D721Med (cell line): ENCODE data around the gene GPR55.
A peak's percentile ranks its signal among the peaks of the same experiment; 100 is the strongest.

ENCODE experiments used
- DNase-seq: peaks from one replicate; pipeline ENCODE4 v3.0.0; 2011; ENCODE audit warnings: low spot score; ENCODE audit not compliant: insufficient read length
- FAIRE-seq: peaks from 2 replicates; lab custom pipeline; 2011; peaks lifted over from hg19 to GRCh38; lab: Jason Lieb, UNC
- TF ChIP-seq, protein P1 (sequence below): IDR thresholded peaks from 2 replicates; pipeline ENCODE4 v1.5.1; 2012; ENCODE audit warnings: mild to moderate bottlenecking, control low read depth; ENCODE audit not compliant: insufficient read depth; ENCODE audit errors: missing control alignments

GPR55 gene

DNA sequence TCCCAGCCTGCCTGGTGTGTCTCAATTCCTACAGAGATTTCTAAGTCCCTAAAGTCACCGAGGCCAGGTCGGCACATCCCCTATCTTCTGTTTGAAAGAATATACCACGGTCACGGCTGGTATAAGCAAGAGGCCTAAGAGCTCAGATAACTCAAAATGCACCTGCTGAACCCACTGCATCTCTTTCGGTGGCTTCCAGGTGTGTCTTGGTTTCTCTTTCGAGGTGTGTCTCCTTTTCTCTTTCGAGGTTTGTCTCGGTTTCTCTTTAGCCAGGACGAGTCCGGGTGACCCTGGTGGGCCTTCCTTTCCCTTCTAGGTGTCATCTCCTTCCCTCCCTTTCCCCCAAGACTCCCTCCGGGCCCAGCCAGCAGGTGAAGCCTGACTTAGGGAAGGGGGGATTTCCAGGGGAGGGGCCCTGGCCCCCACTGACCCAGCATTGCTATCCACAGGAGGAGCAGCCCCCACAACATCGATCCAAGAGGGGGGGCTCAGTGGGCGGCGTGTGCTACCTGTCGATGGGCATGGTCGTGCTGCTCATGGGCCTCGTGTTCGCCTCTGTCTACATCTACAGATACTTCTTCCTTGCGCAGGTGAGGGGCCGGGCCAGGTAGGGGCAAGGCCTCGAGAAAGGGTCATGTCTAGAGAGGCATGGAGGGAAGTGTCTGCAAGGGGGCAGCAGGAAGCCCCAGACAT is 51.9 kb downstream of the GPR55 start:
- no peak for DNase-seq
- no peak for FAIRE-seq

DNA sequence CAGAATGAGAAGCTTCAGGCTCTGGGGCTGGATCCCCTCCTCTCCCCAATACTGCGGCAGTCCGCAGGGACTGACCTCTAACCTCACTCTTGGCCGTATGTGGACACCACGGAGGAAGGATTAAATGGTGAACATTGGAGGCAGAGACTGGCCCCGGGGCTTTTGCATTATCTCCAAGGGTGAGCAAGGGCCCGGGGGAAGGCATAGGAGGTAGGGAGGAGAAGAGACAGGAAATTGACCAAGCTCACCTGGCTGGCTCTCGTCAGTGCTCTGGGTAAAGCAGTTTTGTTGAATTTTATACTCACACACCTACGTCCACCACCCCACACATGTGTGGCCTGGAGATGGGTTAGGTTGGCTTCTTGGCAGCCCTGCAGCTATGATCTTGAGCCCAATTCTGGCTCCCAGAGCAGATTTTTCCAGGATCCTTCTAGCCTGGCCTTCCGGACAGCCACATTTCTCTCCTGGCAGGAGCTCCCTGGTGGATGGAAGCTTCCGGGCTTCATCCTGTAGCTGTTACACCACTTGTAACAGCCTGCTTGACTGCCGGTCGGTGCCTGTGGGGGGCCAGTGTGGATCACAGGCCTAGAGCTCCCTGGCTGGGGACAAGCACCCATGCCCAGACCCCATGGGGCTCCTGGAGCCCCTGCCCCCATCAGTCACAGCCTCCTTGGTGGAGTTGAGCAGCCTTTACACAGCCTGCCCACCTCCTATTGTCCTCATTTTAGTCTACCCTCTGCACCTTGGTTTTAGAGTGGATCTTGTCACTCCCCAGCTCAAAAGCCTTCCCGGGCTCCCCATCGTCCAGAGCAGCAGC is 52.7 kb downstream of the GPR55 start:
- TF ChIP-seq, protein P1, sequence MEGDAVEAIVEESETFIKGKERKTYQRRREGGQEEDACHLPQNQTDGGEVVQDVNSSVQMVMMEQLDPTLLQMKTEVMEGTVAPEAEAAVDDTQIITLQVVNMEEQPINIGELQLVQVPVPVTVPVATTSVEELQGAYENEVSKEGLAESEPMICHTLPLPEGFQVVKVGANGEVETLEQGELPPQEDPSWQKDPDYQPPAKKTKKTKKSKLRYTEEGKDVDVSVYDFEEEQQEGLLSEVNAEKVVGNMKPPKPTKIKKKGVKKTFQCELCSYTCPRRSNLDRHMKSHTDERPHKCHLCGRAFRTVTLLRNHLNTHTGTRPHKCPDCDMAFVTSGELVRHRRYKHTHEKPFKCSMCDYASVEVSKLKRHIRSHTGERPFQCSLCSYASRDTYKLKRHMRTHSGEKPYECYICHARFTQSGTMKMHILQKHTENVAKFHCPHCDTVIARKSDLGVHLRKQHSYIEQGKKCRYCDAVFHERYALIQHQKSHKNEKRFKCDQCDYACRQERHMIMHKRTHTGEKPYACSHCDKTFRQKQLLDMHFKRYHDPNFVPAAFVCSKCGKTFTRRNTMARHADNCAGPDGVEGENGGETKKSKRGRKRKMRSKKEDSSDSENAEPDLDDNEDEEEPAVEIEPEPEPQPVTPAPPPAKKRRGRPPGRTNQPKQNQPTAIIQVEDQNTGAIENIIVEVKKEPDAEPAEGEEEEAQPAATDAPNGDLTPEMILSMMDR: no peak

More for the DNA sequence above, 51.9 kb downstream of the GPR55 start:
- TF ChIP-seq, protein P1: no peak

DNA sequence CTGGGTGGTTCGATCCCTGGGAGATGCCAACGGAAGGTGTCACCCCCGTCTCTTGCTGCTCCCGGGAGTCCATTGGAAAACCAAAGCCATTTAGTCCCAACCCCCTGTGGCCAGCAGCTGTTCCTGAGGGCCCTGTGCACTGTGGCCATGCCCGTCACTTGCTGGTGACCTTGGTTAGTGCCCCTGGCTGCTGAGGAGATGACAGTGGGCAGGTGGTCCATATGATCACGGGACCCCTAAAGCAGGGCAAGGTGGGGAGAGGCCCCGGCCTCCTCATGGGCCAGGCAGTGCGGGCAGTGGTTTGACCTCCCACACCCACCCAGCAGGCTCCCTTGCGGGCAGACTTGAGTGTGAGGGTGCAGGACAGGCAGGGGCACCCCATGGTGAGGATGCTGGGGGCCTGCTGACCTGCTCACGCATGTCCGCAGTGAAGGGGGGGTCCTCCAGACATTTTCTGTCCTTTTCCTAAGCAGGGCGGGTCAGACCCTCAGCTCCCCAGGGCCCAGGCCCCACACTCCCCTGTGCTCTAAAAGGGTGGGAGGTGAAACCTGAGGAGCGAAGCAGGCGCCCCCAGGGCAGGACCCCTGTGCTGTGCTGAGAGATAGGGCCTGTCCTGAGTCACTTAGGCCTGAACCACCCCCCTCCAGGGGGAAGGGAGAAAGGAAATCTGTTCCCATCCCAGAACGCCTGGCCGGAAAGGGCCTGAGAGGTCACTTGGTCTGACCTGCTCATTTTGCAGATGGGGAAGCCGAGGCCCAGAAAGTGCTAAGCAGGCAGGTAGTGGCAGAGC is 53.5 kb downstream of the GPR55 start:
- no peak for DNase-seq
- TF ChIP-seq, protein P1: no peak
- FAIRE-seq: no peak

More for the DNA sequence above, 52.7 kb downstream of the GPR55 start:
- FAIRE-seq (no peak), DNase-seq (no peak)

DNA sequence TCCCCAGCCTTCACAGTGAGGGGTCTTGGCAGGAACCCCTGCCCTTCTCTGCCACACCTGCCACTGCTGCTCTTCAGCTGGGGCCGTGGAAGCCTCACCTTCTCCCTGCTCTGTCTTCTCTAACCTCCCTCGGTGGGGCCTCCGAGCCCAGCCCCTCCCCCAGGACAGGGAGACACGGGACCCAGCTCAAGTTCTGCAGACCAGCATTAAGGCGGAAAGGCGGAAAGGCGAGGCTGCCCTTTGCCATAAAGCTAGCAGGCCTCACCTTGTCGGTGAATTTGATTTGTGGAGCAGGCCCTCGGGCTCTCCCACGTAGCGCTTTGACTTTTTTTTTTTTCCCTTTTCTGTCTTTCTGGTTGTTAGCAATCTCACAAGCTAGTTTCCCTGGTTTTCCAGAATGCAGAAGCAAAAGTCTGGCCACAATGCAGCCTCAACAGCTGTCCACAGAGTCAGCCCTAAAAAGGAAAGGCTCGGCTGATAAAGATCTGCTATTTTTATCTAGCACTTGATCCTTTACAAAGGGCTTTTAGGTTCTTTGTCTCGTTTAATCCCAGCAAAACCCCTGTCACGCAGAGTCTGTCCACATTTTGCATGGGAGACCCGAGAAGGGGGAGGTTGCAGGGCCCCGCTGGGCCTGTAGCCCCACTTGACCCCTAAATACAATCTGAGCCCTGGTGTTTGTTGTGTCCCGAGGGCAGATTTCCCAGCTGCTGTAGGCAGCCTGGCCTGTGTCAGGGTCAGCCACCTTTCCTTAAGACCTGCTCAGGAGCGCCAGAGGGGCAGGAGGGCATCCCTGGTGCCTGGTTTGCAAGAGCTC is 54.3 kb downstream of the GPR55 start:
- peak; percentile 16 for FAIRE-seq
- TF ChIP-seq, protein P1: no peak
- DNase-seq: no peak

DNA sequence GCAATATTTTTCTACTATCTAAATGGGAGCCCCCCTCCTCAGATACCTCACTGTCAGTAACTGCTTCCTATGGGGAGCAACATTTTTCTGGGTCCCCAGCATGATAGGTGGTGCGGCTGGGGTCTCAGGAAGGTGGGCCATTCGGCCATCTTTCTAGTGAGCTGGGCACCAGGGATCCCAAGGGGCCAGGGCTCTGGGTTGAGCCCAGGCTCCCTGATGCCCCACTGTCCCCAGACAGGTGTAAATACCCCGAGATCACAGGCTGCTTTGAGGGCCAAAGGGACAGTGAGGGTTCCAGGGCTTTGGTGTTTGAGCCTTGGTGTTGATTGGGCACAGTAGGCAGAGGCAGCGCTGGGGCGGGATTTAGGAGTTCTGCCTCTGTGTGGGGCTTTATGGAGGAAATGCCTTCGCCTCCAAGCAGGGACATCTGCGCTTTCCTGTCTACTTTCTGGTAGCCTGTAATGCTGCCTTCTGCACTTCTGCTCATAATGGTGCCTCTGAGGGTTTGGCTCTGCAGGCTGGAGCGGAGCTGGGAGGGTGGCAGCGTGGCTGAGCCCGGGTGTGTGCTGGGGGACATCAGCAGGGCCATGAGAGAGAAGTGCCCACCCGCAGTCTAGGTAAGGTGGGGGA is 55.0 kb downstream of the GPR55 start:
- TF ChIP-seq, protein P1: no peak
- DNase-seq (no peak), FAIRE-seq (no peak)
